WTC11 (cell line): Measurements from ENCODE around the gene DESI1. TPM values are rescaled to one million over a fixed set of nuclear protein-coding genes. Genes with fewer than 3 reads are reported as not detected.
A peak's percentile ranks its signal among the peaks of the same experiment; 100 is the strongest.

Experiments used
- ATAC-seq: fragments of 200-7000 bp; cut with Tn5 transposase; 2 replicates; pipeline ENCODE4 v1.10.0; 2021; ENCODE audit warnings: mild to moderate bottlenecking, moderate library complexity
- CTCF ChIA-PET: fragments of 300-600 bp; sonication (Branson Sonifier 250); formaldehyde crosslinking; loops from one replicate; lab custom pipeline; 2021; ENCODE audit warnings: antibody characterized with exemption; lab: Charles Lee
- POLR2A ChIA-PET: fragments of 350-600 bp; sonication (Branson Sonifier 250); formaldehyde crosslinking; loops from one replicate; lab custom pipeline; 2021; ENCODE audit warnings: antibody characterized with exemption; lab: Charles Lee
- DNase-seq: peaks from one replicate; pipeline ENCODE4 v3.0.0; 2021; ENCODE audit warnings: low spot score
- H3K27ac Mint-ChIP-seq: 2 replicates; pipeline ENCODE4 v1.8.0; 2021; ENCODE audit warnings: mixed read lengths
- H3K27me3 Mint-ChIP-seq: 2 replicates; pipeline ENCODE4 v1.8.0; 2021; ENCODE audit warnings: low read depth, mild to moderate bottlenecking, moderate library complexity, mixed read lengths
- H3K36me3 Mint-ChIP-seq: 2 replicates; pipeline ENCODE4 v1.8.0; 2021; ENCODE audit warnings: mixed read lengths
- H3K4me1 Mint-ChIP-seq: 2 replicates; pipeline ENCODE4 v1.8.0; 2022; ENCODE audit warnings: mixed read lengths
- H3K4me3 Mint-ChIP-seq: 2 replicates; pipeline ENCODE4 v1.8.0; 2021; ENCODE audit warnings: mild to moderate bottlenecking, moderate library complexity, mixed read lengths
- H3K9me3 Mint-ChIP-seq: 2 replicates; pipeline ENCODE4 v1.8.0; 2021; ENCODE audit warnings: mixed read lengths
- E2F1 ChIP-seq: sonication (generic); formaldehyde crosslinking; IDR thresholded peaks from 2 replicates; pipeline ENCODE4 v1.8.0; 2022; ENCODE audit warnings: mild to moderate bottlenecking, missing genetic modification reagents
- ELF4 ChIP-seq: sonication (generic); formaldehyde crosslinking; IDR thresholded peaks from 2 replicates; pipeline ENCODE4 v1.8.1; 2022; ENCODE audit warnings: low read depth, mild to moderate bottlenecking, moderate library complexity, missing genetic modification reagents
- FOXJ3 ChIP-seq: sonication (generic); formaldehyde crosslinking; IDR thresholded peaks from 2 replicates; pipeline ENCODE4 v1.9.0; 2021; ENCODE audit warnings: missing genetic modification reagents, mild to moderate bottlenecking, borderline replicate concordance
- FOXK1 ChIP-seq: sonication (generic); formaldehyde crosslinking; IDR thresholded peaks from 2 replicates; pipeline ENCODE4 v1.8.0; 2022; ENCODE audit warnings: mild to moderate bottlenecking, moderate library complexity, missing genetic modification reagents
- GRHL2 ChIP-seq: fragments of 250-450 bp; sonication (Bioruptor Pico); IDR thresholded peaks from 2 replicates; pipeline ENCODE4 v1.8.0; 2022; ENCODE audit warnings: mild to moderate bottlenecking, moderate library complexity; ENCODE audit not compliant: insufficient replicate concordance, severe bottlenecking
- MAX ChIP-seq: sonication (generic); formaldehyde crosslinking; IDR thresholded peaks from 2 replicates; pipeline ENCODE4 v1.8.0; 2022; ENCODE audit warnings: mild to moderate bottlenecking, missing genetic modification reagents
- MLX ChIP-seq: sonication (generic); formaldehyde crosslinking; IDR thresholded peaks from 2 replicates; pipeline ENCODE4 v1.8.1; 2023; ENCODE audit warnings: mild to moderate bottlenecking, missing genetic modification reagents, moderate library complexity
- SMAD4 ChIP-seq: sonication (generic); formaldehyde crosslinking; IDR thresholded peaks from 2 replicates; pipeline ENCODE4 v1.8.0; 2022; ENCODE audit warnings: mild to moderate bottlenecking, missing genetic modification reagents
- STAT6 ChIP-seq: sonication (generic); formaldehyde crosslinking; conservative IDR thresholded peaks from 2 replicates; pipeline ENCODE4 v1.8.1; 2023; ENCODE audit warnings: mild to moderate bottlenecking, low read depth, missing genetic modification reagents, moderate library complexity
- ZBTB21 ChIP-seq: sonication (generic); formaldehyde crosslinking; IDR thresholded peaks from 2 replicates; pipeline ENCODE4 v1.8.1; 2023; ENCODE audit warnings: mild to moderate bottlenecking, missing genetic modification reagents, borderline replicate concordance
- ZNF121 ChIP-seq: sonication (generic); formaldehyde crosslinking; IDR thresholded peaks from 2 replicates; pipeline ENCODE4 v1.8.0; 2023; ENCODE audit warnings: missing genetic modification reagents
- ZNF232 ChIP-seq: sonication (generic); formaldehyde crosslinking; IDR thresholded peaks from 2 replicates; pipeline ENCODE4 v1.8.0; 2022; ENCODE audit warnings: mild to moderate bottlenecking, missing genetic modification reagents
- ZNF396 ChIP-seq: fragments of 250-450 bp; sonication (Bioruptor Pico); IDR thresholded peaks from 2 replicates; pipeline ENCODE4 v1.8.0; 2021; ENCODE audit warnings: mild to moderate bottlenecking, moderate library complexity, borderline replicate concordance
- ZNF425 ChIP-seq: fragments of 250-450 bp; sonication (Bioruptor Pico); conservative IDR thresholded peaks from 2 replicates; pipeline ENCODE4 v1.9.0; 2021; ENCODE audit warnings: mild to moderate bottlenecking
- ZNF512 ChIP-seq: sonication (generic); formaldehyde crosslinking; IDR thresholded peaks from 2 replicates; pipeline ENCODE4 v1.8.1; 2022; ENCODE audit warnings: missing genetic modification reagents, borderline replicate concordance
- ZNF671 ChIP-seq: fragments of 250-450 bp; sonication (Bioruptor Pico); IDR thresholded peaks from 2 replicates; pipeline ENCODE4 v1.8.0; 2021; ENCODE audit warnings: mild to moderate bottlenecking
- total RNA-seq: library from RNA; stranded (reverse); gene quantifications from 3 replicates; pipeline ENCODE4 v1.2.3, GENCODE V29; 2021
- TF ChIP-seq, protein P1 (sequence below): sonication (generic); formaldehyde crosslinking; IDR thresholded peaks from 2 replicates; pipeline ENCODE4 v1.8.1; 2023; ENCODE audit warnings: mild to moderate bottlenecking, missing genetic modification reagents
- TF ChIP-seq, protein P2 (sequence below): fragments of 250-450 bp; sonication (Bioruptor Pico); IDR thresholded peaks from 2 replicates; pipeline ENCODE4 v1.9.0; 2021; ENCODE audit warnings: moderate library complexity, mild to moderate bottlenecking, inconsistent platforms, borderline replicate concordance
- TF ChIP-seq, protein P3 (sequence below): sonication (generic); formaldehyde crosslinking; IDR thresholded peaks from 2 replicates; pipeline ENCODE4 v1.8.1; 2023; ENCODE audit warnings: mild to moderate bottlenecking, missing genetic modification reagents, moderate library complexity

Gene DESI1
- total RNA-seq, 1 experiment from 2014 or later = 32.2 TPM

DNA sequence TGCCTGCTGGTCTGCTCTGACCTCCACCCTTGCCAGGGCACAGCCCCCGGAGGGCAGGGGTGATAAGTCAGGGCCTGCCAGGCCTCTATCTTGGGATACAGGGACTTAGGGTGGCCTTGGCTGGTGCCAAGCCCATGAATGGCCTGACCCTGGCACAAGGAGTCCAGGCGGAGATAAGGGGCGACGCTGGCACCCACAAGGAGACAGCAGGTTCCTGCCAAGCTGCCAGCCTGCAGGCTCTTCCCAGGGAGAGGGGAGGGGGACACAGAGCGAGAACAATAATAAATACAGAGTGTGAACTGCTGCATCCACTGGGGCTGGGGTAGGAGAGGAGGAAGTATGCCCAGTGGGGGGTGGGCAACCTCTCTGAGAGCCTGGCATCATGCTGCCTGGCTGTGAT, 59.1 kb downstream of the DESI1 start:
- ChIA-PET CTCF (interaction anchor here (0.6 to 2.8 kb wide), 4 partner anchors 9 to 105 kb away, joined by 4 to 10 read pairs (median 8); no protein-coding TSS in a partner anchor), POLR2A (interaction anchor here (0.7 to 1.6 kb wide), 3 partner anchors 18 to 28 kb away, joined by 3 to 7 read pairs (median 4); partner anchors contain the start of genes PMM1 and POLR3H)
- H3K9me3 Mint-ChIP-seq = no peaks in the 10 kb centered on the region
- no peak for DNase-seq
- H3K4me1 Mint-ChIP-seq = peaks cover 43% of the 10 kb centered on the region
- H3K4me3 Mint-ChIP-seq = no peak overlapping the region
- no peaks in the 10 kb centered on the region for H3K27me3 Mint-ChIP-seq
- no peak overlapping the region for H3K27ac Mint-ChIP-seq
- ATAC-seq = no peak
- H3K36me3 Mint-ChIP-seq = no peaks in the 10 kb centered on the region
- no peak for TF ChIP-seq E2F1 (CRISPR knock-in tag)
- TF ChIP-seq, protein P1, sequence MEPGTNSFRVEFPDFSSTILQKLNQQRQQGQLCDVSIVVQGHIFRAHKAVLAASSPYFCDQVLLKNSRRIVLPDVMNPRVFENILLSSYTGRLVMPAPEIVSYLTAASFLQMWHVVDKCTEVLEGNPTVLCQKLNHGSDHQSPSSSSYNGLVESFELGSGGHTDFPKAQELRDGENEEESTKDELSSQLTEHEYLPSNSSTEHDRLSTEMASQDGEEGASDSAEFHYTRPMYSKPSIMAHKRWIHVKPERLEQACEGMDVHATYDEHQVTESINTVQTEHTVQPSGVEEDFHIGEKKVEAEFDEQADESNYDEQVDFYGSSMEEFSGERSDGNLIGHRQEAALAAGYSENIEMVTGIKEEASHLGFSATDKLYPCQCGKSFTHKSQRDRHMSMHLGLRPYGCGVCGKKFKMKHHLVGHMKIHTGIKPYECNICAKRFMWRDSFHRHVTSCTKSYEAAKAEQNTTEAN (CRISPR knock-in tag) = no peak

DNA sequence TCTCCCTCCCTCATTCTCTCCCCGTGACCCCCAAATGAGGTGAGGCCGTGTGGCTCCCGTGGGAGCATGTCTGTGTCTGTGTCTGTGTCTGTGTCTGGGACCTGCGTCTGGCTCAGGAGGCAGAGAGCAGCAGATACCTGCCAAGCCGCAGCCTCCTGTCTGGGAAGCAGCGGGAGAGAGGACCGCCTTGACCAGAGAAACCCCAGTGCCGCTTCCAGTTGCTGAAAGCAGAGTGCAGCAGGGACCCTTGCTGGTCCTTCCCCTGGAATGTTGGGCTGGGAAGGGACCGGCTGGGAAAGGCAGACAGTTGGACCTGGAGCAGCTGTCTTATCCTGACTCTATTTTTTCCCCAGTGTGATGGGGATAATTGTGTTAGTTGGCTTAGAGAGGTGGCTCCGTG, 59.5 kb downstream of the DESI1 start:
- TF ChIP-seq ELF4 (CRISPR knock-in tag) (no peak), ZNF232 (no peak), ZNF512 (CRISPR knock-in tag) (no peak), ZNF425 (CRISPR knock-in tag) (no peak), STAT6 (CRISPR knock-in tag) (no peak), FOXJ3 (CRISPR knock-in tag) (no peak), SMAD4 (no peak), MAX (CRISPR knock-in tag) (no peak), ZNF671 (no peak), ZNF396 (CRISPR knock-in tag) (no peak), FOXK1 (no peak), MLX (CRISPR knock-in tag) (no peak), ZNF121 (no peak), GRHL2 (CRISPR knock-in tag) (no peak), ZBTB21 (CRISPR knock-in tag) (no peak)
- TF ChIP-seq, protein P2, sequence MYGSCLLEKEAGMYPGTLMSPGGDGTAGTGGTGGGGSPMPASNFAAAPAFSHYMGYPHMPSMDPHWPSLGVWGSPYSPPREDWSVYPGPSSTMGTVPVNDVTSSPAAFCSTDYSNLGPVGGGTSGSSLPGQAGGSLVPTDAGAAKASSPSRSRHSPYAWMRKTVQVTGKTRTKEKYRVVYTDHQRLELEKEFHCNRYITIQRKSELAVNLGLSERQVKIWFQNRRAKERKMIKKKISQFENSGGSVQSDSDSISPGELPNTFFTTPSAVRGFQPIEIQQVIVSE (CRISPR knock-in tag) = no peak
- TF ChIP-seq, protein P3, sequence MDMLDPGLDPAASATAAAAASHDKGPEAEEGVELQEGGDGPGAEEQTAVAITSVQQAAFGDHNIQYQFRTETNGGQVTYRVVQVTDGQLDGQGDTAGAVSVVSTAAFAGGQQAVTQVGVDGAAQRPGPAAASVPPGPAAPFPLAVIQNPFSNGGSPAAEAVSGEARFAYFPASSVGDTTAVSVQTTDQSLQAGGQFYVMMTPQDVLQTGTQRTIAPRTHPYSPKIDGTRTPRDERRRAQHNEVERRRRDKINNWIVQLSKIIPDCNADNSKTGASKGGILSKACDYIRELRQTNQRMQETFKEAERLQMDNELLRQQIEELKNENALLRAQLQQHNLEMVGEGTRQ = no peak
- no peaks in the 10 kb centered on the region for H3K9me3 Mint-ChIP-seq
- peaks cover 43% of the 10 kb centered on the region for H3K4me1 Mint-ChIP-seq
- DNase-seq = peak; percentile 39
- ChIA-PET POLR2A (interaction anchor here (0.9 to 1.6 kb wide), 2 partner anchors 17 to 28 kb away, joined by 3 to 7 read pairs; partner anchors contain the start of genes PMM1 and POLR3H), CTCF (interaction anchor here (0.6 to 2.8 kb wide), 5 partner anchors 9 to 158 kb away, joined by 3 to 10 read pairs (median 4); no protein-coding TSS in a partner anchor)
- H3K4me3 Mint-ChIP-seq = peak overlapping the region; percentile 56
- no peaks in the 10 kb centered on the region for H3K27me3 Mint-ChIP-seq
- no peaks in the 10 kb centered on the region for H3K36me3 Mint-ChIP-seq
- peak; percentile 15; the same call in 1 of the 2 replicates for ATAC-seq
- peak overlapping the region; percentile 78; the same call in 1 of the 2 replicates for H3K27ac Mint-ChIP-seq
